OCI-LY7 (cell line): ENCODE results near the gene MAP6.

ENCODE experiments used
- CTCF ChIP-seq: fragments of 200-600 bp; sonication (generic); conservative IDR thresholded peaks from 2 replicates; pipeline ENCODE4 v1.5.1; 2014; ENCODE audit warnings: mild to moderate bottlenecking, antibody characterized with exemption, low read length, moderate library complexity, mixed read lengths
- EZH2phosphoT487 ChIP-seq: fragments of 200-600 bp; sonication (generic); IDR thresholded peaks from 2 replicates; pipeline ENCODE4 v1.6.1; 2018; ENCODE audit warnings: low read depth, borderline replicate concordance, mild to moderate bottlenecking, mixed run types, antibody characterized with exemption, low read length, moderate library complexity, mixed read lengths

- TF ChIP-seq CTCF (peak; percentile 83), EZH2phosphoT487 (no peak)
These were observed 121.2 kb downstream of the MAP6 start for GRCh38 chr11:75547617-75548058.
